ENCODE data around the gene DENND4A.

DENND4A gene

GRCh38 chr15:65639509-65639908 lies 152.6 kb downstream of the DENND4A start:
- no peak for TF ChIP-seq CTCF (IDR thresholded peaks at IDR 0.05; ENCODE audit: insufficient read depth, low read depth, low read length, missing control alignments)
- no peak overlapping the region for H3K4me3 ChIP-seq (ENCODE audit: low read depth, low read length)
- no peak for DNase-seq (ENCODE audit: low read depth)

- peak; percentile 78 for DNase-seq (ENCODE audit: low read depth)
- H3K4me3 ChIP-seq (ENCODE audit: low read depth, low read length) = no peak overlapping the region
- TF ChIP-seq CTCF (IDR thresholded peaks at IDR 0.05; ENCODE audit: insufficient read depth, low read depth, low read length, missing control alignments) = peak; percentile 72
Measured at GRCh38 chr15:65638681-65639089, 153.4 kb downstream of the DENND4A start.

- DNase-seq (ENCODE audit: low read depth) = no peak
- TF ChIP-seq CTCF (IDR thresholded peaks at IDR 0.05; ENCODE audit: insufficient read depth, low read depth, low read length, missing control alignments) = no peak
- no peak overlapping the region for H3K4me3 ChIP-seq (ENCODE audit: low read depth, low read length)
Measured at GRCh38 chr15:65638109-65638508, 154.0 kb downstream of the DENND4A start.

- no peak for TF ChIP-seq CTCF (IDR thresholded peaks at IDR 0.05; ENCODE audit: insufficient read depth, low read depth, low read length, missing control alignments)
- no peak for DNase-seq (ENCODE audit: low read depth)
- H3K4me3 ChIP-seq (ENCODE audit: low read depth, low read length) = no peak overlapping the region
Measured at GRCh38 chr15:65634356-65634755, 157.7 kb downstream of the DENND4A start.

- TF ChIP-seq CTCF (IDR thresholded peaks at IDR 0.05; ENCODE audit: insufficient read depth, low read depth, low read length, missing control alignments) = no peak
Measured at GRCh38 chr15:65633752-65634151, 158.3 kb downstream of the DENND4A start.

GRCh38 chr15:65632780-65633375 lies 159.2 kb downstream of the DENND4A start:
- DNase-seq (ENCODE audit: low read depth) = peak; percentile 48

More at GRCh38 chr15:65633752-65634151, 158.3 kb downstream of the DENND4A start:
- no peak overlapping the region for H3K4me3 ChIP-seq (ENCODE audit: low read depth, low read length)
- DNase-seq (ENCODE audit: low read depth) = no peak

More at GRCh38 chr15:65632780-65633375, 159.2 kb downstream of the DENND4A start:
- TF ChIP-seq CTCF (IDR thresholded peaks at IDR 0.05; ENCODE audit: insufficient read depth, low read depth, low read length, missing control alignments) = no peak
- no peak overlapping the region for H3K4me3 ChIP-seq (ENCODE audit: low read depth, low read length)
